ENCODE data around the gene KRTAP12-1. TPM values are rescaled to one million over a fixed set of nuclear protein-coding genes. Genes with fewer than 3 reads are reported as not detected.
A peak's percentile ranks its signal among the peaks of the same experiment; 100 is the strongest.

Gene KRTAP12-1
- total RNA-seq, 6 donors from 2014 or later: not detected

DNA sequence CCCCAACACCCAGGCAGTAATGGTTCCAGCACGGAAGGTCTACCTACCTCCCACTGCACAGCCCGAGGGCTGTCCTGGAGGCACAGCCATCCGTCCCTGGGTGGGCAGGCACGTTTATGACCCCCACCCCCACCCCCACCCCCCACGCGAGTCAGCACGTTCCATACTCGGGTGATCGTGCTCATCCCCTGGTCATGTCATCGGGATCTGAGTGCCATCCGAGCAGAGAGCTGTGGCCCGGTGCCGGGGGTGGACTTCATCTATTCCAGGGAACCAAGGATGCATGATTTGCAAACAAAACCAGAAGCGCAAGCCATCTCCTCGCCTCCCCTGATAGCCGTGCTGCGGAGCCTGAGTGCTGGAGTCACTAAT is 28.3 kb upstream of the KRTAP12-1 start:
- Histone ChIP-seq H3K27me3 (peaks cover 0 to 62% (median 37%) of the 10 kb centered on the region in 4 donors), H3K36me3 (no peaks in the 10 kb centered on the region), H3K9me3 (peaks cover 0 to 7% (median 0%) of the 10 kb centered on the region in 4 donors), H3K4me1 (peaks cover 0 to 43% (median 14%) of the 10 kb centered on the region in 4 donors), H3K4me3 (no peak overlapping the region), H3K27ac (no peak overlapping the region)
- ATAC-seq (ENCODE audit: low FRiP score in 2 of 2) (no peak), DNase-seq (no peak)
- TF ChIP-seq, protein P1, sequence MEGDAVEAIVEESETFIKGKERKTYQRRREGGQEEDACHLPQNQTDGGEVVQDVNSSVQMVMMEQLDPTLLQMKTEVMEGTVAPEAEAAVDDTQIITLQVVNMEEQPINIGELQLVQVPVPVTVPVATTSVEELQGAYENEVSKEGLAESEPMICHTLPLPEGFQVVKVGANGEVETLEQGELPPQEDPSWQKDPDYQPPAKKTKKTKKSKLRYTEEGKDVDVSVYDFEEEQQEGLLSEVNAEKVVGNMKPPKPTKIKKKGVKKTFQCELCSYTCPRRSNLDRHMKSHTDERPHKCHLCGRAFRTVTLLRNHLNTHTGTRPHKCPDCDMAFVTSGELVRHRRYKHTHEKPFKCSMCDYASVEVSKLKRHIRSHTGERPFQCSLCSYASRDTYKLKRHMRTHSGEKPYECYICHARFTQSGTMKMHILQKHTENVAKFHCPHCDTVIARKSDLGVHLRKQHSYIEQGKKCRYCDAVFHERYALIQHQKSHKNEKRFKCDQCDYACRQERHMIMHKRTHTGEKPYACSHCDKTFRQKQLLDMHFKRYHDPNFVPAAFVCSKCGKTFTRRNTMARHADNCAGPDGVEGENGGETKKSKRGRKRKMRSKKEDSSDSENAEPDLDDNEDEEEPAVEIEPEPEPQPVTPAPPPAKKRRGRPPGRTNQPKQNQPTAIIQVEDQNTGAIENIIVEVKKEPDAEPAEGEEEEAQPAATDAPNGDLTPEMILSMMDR (IDR thresholded peaks at IDR 0.05): no peak
- TF ChIP-seq POLR2AphosphoS5 (IDR thresholded peaks at IDR 0.05): no peak
- no peak for TF ChIP-seq POLR2A (IDR thresholded peaks at IDR 0.05)
- no peak for TF ChIP-seq EP300 (IDR thresholded peaks at IDR 0.05)
- 8 to 21% methylated on average over 4 to 13 of the region's 17 CpGs for WGBS, 2 donors

DNA sequence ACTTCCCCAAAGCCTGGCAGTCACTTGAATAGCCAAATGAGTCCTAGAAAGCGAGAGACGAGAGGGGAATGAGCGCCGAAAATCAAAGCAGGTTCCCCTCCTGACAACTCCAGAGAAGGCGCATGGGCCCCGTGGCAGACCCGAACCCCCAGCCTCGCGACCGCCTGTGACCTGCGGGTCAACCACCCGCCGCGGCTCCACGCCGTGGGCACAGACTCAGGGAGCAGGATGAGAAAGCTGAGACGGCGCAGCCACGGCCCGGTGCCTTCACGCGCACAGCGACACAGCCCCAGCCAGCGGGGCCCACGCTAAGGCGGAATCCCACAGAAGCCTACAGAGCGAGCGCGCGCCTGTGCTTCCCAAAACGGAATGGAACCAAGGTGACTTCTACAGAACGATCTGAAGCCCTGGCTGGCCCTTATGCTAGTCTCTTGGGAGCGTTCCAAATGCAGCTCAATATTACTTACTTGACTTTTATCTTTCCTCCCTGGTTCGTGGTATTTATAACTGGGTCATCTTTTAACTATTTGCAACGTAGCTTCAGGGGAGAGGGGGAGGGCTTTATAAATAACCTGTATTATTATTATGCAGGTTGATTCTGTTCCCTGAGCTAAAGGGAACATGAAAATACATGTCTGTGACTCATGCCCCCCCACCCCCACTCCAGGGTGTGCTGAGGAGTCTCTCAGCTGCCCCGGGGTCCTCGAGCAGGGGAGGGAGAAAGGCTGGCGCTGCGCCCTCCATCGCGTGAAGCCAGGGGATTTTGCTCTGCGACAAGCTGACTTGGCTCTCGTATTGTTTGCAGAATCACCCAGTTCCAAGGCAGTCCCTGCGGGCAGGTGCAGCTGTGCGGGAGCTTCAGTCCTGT is 27.7 kb upstream of the KRTAP12-1 start:
- Histone ChIP-seq H3K4me1 (peaks cover 0 to 43% (median 14%) of the 10 kb centered on the region in 4 donors), H3K4me3 (no peak overlapping the region), H3K36me3 (no peaks in the 10 kb centered on the region), H3K27me3 (peaks cover 0 to 62% (median 37%) of the 10 kb centered on the region in 4 donors), H3K27ac (no peak overlapping the region), H3K9me3 (peaks cover 0 to 7% (median 0%) of the 10 kb centered on the region in 4 donors)
- peak in 1 of 2 donors; percentile 85 for DNase-seq
- no peak for TF ChIP-seq POLR2AphosphoS5 (IDR thresholded peaks at IDR 0.05)
- TF ChIP-seq POLR2A (IDR thresholded peaks at IDR 0.05): no peak
- no peak for TF ChIP-seq EP300 (IDR thresholded peaks at IDR 0.05)
- TF ChIP-seq, protein P1 (IDR thresholded peaks at IDR 0.05): no peak
- peak in 1 of 2 donors; percentile 27 for ATAC-seq (ENCODE audit: low FRiP score in 2 of 2)
- 2 to 14% methylated on average over 23 to 36 of the region's 45 CpGs for WGBS, 2 donors

DNA sequence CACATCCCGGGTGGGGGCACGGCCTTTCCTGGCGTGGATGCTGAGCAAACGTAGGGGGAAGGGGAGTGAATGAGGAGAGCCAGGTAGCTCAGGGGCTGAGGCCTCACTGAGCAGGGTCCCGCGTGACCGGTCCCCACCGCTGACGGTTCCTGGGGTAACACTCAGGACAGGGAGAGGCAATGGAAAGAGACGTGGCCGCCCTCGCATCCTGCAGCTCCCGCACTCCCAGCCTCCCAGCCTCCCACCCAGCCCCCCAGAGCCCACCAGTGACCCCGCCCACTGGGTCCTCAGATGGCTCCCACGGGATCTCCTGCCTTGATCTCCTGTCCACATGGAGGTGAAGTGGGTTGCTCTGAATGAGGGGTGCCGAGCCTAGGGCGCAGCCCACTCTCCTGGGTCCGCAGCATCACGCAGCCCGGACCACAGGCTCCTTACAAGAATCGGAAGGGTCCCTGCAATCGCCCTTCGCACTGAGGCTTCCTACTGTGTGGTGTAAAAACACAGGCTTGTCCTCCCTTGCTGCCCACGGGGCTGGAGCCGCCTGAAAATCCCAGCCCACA is 27.0 kb upstream of the KRTAP12-1 start:
- H3K27me3 ChIP-seq: peaks cover 0 to 63% (median 38%) of the 10 kb centered on the region in 4 donors
- H3K36me3 ChIP-seq: no peaks in the 10 kb centered on the region
- H3K4me1 ChIP-seq: peaks cover 0 to 43% (median 14%) of the 10 kb centered on the region in 4 donors
- no peak overlapping the region for H3K4me3 ChIP-seq
- TF ChIP-seq POLR2A (IDR thresholded peaks at IDR 0.05): no peak
- TF ChIP-seq EP300 (IDR thresholded peaks at IDR 0.05): no peak
- TF ChIP-seq, protein P1 (IDR thresholded peaks at IDR 0.05): no peak
- no peak for TF ChIP-seq POLR2AphosphoS5 (IDR thresholded peaks at IDR 0.05)
- 2 to 17% methylated on average over 10 to 15 of the region's 25 CpGs for WGBS, 2 donors
- peaks cover 0 to 7% (median 0%) of the 10 kb centered on the region in 4 donors for H3K9me3 ChIP-seq
- DNase-seq (peak in 1 of 2 donors; percentile 42), ATAC-seq (ENCODE audit: low FRiP score in 2 of 2) (no peak)
- H3K27ac ChIP-seq: no peak overlapping the region

DNA sequence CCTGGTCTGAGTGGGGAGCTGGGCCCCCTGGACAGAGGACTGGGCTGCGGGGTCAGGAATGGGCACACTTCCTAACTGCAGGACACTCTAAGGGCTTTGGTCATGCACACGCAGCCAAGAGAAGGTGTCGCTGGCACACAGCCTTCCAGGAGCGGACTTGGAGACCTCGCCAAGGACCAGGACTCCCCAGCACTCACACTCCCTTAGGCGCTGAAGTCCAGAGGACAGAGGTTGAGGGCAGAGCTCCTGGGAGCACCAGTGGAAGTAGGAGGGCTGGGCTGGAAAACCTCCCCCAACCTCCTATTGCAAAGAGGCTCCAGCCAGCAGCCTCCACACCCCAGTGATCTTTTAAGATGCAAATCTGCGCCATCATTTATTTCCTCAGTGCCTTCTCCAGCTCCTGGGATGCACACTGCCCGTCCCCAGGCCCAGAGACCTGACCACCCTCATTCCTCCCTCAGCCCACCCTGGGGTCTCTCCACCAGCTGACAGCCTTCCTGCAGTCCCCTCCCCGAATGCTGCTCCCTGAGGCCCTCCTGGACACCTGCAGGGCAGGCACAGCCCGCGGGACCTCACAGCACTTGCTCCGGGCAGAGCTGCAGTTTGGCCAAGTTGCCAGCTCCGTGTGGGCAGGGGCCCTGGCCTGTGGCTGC is 26.4 kb upstream of the KRTAP12-1 start:
- ATAC-seq (ENCODE audit: low FRiP score in 2 of 2) (no peak), DNase-seq (no peak)
- H3K27me3 ChIP-seq: peaks cover 0 to 67% (median 39%) of the 10 kb centered on the region in 4 donors
- H3K36me3 ChIP-seq: no peaks in the 10 kb centered on the region
- H3K9me3 ChIP-seq: peaks cover 0 to 7% (median 0%) of the 10 kb centered on the region in 4 donors
- H3K27ac ChIP-seq: no peak overlapping the region
- H3K4me1 ChIP-seq: peaks cover 0 to 43% (median 14%) of the 10 kb centered on the region in 4 donors
- WGBS, 2 donors: 17 to 26% methylated on average over 7 to 9 of the region's 13 CpGs
- no peak overlapping the region for H3K4me3 ChIP-seq
- TF ChIP-seq EP300 (IDR thresholded peaks at IDR 0.05): no peak
- TF ChIP-seq, protein P1 (IDR thresholded peaks at IDR 0.05): no peak
- no peak for TF ChIP-seq POLR2AphosphoS5 (IDR thresholded peaks at IDR 0.05)
- no peak for TF ChIP-seq POLR2A (IDR thresholded peaks at IDR 0.05)

Data from upper lobe of left lung (tissue), 6 donors.